ENCODE measurements around the gene DCLK1.

The DCLK1 gene

DNA sequence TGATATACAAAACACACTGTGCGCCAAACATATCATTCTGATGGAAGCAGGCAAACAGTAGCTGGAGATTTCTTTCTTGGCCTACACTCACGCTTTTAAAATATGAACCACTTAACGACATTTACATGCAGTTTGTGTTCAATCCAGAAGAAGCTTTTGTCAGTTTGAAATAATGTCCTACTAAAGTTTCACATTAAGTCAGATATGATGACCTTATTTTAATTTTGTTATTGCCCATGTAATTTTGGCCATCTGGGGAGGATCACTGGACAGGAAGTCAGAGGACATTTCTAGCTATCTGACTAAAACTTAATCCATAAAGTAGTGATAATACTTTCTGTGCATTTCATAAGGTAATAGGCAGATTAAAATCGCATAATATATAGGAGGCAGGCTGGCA is 98.1 kb downstream of the DCLK1 start:
- TF ChIP-seq CTCF (conservative IDR thresholded peaks at IDR 0.05; ENCODE audit: low read depth, low read length), result no peak
- no peak for DNase-seq (ENCODE audit: low read depth)
- H3K4me3 ChIP-seq (ENCODE audit: low read depth, low read length), result no peak overlapping the region

DNA sequence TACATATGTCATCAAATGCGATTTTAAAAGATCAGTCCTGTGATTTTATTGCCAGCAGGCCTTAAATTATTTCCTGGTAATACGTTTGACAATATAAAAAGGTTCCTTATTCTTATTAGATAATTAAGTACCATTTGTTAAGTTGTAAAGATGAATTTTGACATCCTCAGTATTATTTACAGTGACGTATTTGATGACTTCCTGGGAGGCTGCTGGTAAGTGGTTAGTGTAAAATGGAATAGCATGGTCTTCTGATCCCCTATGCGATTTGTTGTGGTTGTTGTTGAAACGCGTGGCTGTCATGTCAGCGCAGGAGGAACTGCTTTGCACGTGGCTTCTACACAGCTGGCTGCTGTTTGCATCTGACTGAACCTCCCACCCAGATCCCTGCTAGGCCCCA is 99.7 kb downstream of the DCLK1 start:
- no peak overlapping the region for H3K4me3 ChIP-seq (ENCODE audit: low read depth, low read length)
- DNase-seq (ENCODE audit: low read depth), result no peak
- TF ChIP-seq CTCF (conservative IDR thresholded peaks at IDR 0.05; ENCODE audit: low read depth, low read length), result no peak

- peak; percentile 90 for DNase-seq (ENCODE audit: low read depth)
- no peak overlapping the region for H3K4me3 ChIP-seq (ENCODE audit: low read depth, low read length)
- no peak for TF ChIP-seq CTCF (conservative IDR thresholded peaks at IDR 0.05; ENCODE audit: low read depth, low read length)
Observed at GRCh38 chr13:36030670-36031331, 100.4 kb downstream of the DCLK1 start.

GRCh38 chr13:36029166-36029565 is 102.0 kb downstream of the DCLK1 start:
- TF ChIP-seq CTCF (conservative IDR thresholded peaks at IDR 0.05; ENCODE audit: low read depth, low read length), result no peak
- peak; percentile 83 for DNase-seq (ENCODE audit: low read depth)
- no peak overlapping the region for H3K4me3 ChIP-seq (ENCODE audit: low read depth, low read length)

GRCh38 chr13:36028359-36029025 is 102.7 kb downstream of the DCLK1 start:
- H3K4me3 ChIP-seq (ENCODE audit: low read depth, low read length), result no peak overlapping the region
- no peak for DNase-seq (ENCODE audit: low read depth)
- no peak for TF ChIP-seq CTCF (conservative IDR thresholded peaks at IDR 0.05; ENCODE audit: low read depth, low read length)

DNA sequence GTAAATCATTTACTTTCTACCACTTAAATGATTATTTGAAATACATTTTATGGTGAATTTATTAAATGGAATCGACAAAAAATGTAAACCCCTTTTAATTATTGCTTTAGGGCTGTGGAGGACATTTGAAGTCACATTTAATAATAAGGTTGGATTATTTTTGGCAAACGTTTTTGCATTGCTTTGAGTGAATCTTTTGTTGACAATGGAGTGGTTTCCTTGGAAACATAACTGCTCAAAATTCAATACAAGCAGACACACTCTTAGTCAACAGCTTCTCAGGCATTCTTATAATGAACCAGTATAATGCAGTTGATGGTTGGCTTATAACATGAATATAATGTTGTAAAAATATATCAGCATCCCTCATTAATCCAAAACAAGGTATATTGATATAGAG is 104.7 kb downstream of the DCLK1 start:
- no peak overlapping the region for H3K4me3 ChIP-seq (ENCODE audit: low read depth, low read length)
- TF ChIP-seq CTCF (conservative IDR thresholded peaks at IDR 0.05; ENCODE audit: low read depth, low read length), result no peak
- peak; percentile 22 for DNase-seq (ENCODE audit: low read depth)

DNA sequence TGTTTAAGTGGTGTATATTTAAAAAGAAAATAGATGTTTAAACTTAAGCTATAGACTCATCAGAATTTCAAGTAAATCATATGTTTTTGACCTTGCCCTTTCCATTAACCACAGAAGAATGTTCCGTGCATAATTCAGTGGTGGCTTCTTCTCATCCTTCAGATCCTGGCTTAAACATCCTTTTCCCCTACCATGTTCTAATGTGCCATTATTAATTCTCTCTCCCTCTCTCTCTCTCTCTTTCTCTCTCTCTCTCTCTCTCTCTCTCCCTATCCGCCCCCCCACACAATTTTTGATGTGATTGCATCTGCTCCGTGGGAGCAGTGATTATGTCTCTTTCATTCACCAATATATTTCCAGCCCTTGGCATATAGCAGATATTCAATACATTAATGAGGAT is 116.4 kb downstream of the DCLK1 start:
- no peak for DNase-seq (ENCODE audit: low read depth)
- no peak for TF ChIP-seq CTCF (conservative IDR thresholded peaks at IDR 0.05; ENCODE audit: low read depth, low read length)

More for the DNA sequence above, 116.4 kb downstream of the DCLK1 start:
- H3K4me3 ChIP-seq (ENCODE audit: low read depth, low read length), result no peak overlapping the region
